PC-3 (cell line): ENCODE measurements around the gene STX1A. TPM values are rescaled to one million over a fixed set of nuclear protein-coding genes. Genes with fewer than 3 reads are reported as not detected.

ENCODE experiments used
- ATAC-seq: fragments of 200-7000 bp; cut with Tn5 transposase; 2 replicates; pipeline ENCODE4 v1.9.1; 2020; ENCODE audit warnings: mild to moderate bottlenecking, moderate library complexity
- BruUV-seq: library from RNA; stranded (reverse); fragments of 400-500 nt; replicated peaks from 2 replicates; lab custom pipeline; 2021; lab: Mats Ljungman, UMichigan
- CTCF ChIA-PET: fragments of 300-600 bp; sonication (Branson Sonifier 250); formaldehyde crosslinking; loops from one replicate; lab custom pipeline; 2022; ENCODE audit warnings: antibody characterized with exemption; lab: Charles Lee
- POLR2A ChIA-PET: fragments of 300-600 bp; sonication (Branson Sonifier 250); formaldehyde crosslinking; loops from one replicate; lab custom pipeline; 2022; ENCODE audit warnings: antibody characterized with exemption; ENCODE audit not compliant: unreplicated experiment; lab: Charles Lee
- DNase-seq: peaks from one replicate; pipeline ENCODE4 v3.0.0-alpha.2; 2015
- H2AFZ ChIP-seq: fragments of 300-600 bp; sonication (generic); 2 replicates; pipeline ENCODE4 v1.6.0; 2016; ENCODE audit warnings: antibody characterized with exemption, low read length
- H3F3A ChIP-seq: fragments of 300-600 bp; sonication (generic); one replicate; pipeline ENCODE4 v1.6.0; 2017; ENCODE audit warnings: antibody characterized with exemption, low read length, control low read depth, mild to moderate bottlenecking; ENCODE audit not compliant: unreplicated experiment
- H3K27ac ChIP-seq: fragments of 300-600 bp; sonication (generic); 2 replicates; pipeline ENCODE4 v1.5.1; 2016; ENCODE audit warnings: mild to moderate bottlenecking, low read length
- H3K27me3 ChIP-seq: fragments of 300-600 bp; sonication (generic); 2 replicates; pipeline ENCODE4 v1.6.1; 2016; ENCODE audit warnings: low read length, mixed read lengths
- H3K36me3 ChIP-seq: fragments of 300-600 bp; sonication (generic); 2 replicates; pipeline ENCODE4 v1.6.1; 2016; ENCODE audit warnings: low read depth, mixed run types, low read length, mixed read lengths
- H3K4me1 ChIP-seq: fragments of 300-600 bp; sonication (generic); 2 replicates; pipeline ENCODE4 v1.5.1; 2016; ENCODE audit warnings: low read length; ENCODE audit not compliant: insufficient read depth
- H3K4me2 ChIP-seq: fragments of 300-600 bp; sonication (generic); 2 replicates; pipeline ENCODE4 v1.6.0; 2016; ENCODE audit warnings: low read length
- H3K4me3 ChIP-seq: fragments of 300-600 bp; sonication (generic); 2 replicates; pipeline ENCODE4 v1.5.1; 2016; ENCODE audit warnings: mild to moderate bottlenecking, low read length, mixed read lengths
- H3K79me2 ChIP-seq: fragments of 300-600 bp; sonication (generic); 2 replicates; pipeline ENCODE4 v1.6.1; 2017; ENCODE audit warnings: low read length, mixed read lengths
- H3K9ac ChIP-seq: fragments of 300-600 bp; sonication (generic); 2 replicates; pipeline ENCODE4 v1.6.0; 2016; ENCODE audit warnings: mild to moderate bottlenecking, low read length
- H3K9me2 ChIP-seq: fragments of 300-600 bp; sonication (generic); replicated peaks from 2 replicates; pipeline ENCODE4 v1.6.1; 2016; ENCODE audit warnings: mixed run types, low read length, mixed read lengths
- H3K9me3 ChIP-seq: fragments of 300-600 bp; sonication (generic); 2 replicates; pipeline ENCODE4 v1.6.1; 2016; ENCODE audit warnings: low read length, mixed read lengths
- H4K20me1 ChIP-seq: fragments of 300-600 bp; sonication (generic); 2 replicates; pipeline ENCODE4 v1.6.1; 2016; ENCODE audit warnings: low read length, mixed read lengths
- EZH2 ChIP-seq: fragments of 300-600 bp; sonication (generic); IDR thresholded peaks from one replicate; pipeline ENCODE4 v1.6.1; 2017; ENCODE audit warnings: antibody characterized with exemption, mild to moderate bottlenecking, low read length; ENCODE audit not compliant: unreplicated experiment
- EZH2phosphoT487 ChIP-seq: fragments of 300-600 bp; sonication (generic); IDR thresholded peaks from 2 replicates; pipeline ENCODE4 v1.6.1; 2018; ENCODE audit warnings: mild to moderate bottlenecking, antibody characterized with exemption, low read length, borderline replicate concordance
- intact Hi-C: fragments of 100-400 bp; cut with micrococcal nuclease; formaldehyde crosslinking; loops from 2 replicates; pipeline ENCODE4 v1.9.0; 2023
- total RNA-seq: library from RNA; depleted of rRNA; stranded (reverse); fragments of >200 nt; gene quantifications from 2 replicates; pipeline ENCODE4 v1.2.3, GENCODE V29; 2014
- TF ChIP-seq, protein P1 (sequence below): fragments of 300-600 bp; sonication (generic); conservative IDR thresholded peaks from 2 replicates; pipeline ENCODE4 v1.5.1; 2017; ENCODE audit warnings: antibody characterized with exemption, low read depth, mild to moderate bottlenecking, low read length

Gene STX1A
- total RNA-seq, 1 experiment from 2014 or later, result 145 TPM

DNA sequence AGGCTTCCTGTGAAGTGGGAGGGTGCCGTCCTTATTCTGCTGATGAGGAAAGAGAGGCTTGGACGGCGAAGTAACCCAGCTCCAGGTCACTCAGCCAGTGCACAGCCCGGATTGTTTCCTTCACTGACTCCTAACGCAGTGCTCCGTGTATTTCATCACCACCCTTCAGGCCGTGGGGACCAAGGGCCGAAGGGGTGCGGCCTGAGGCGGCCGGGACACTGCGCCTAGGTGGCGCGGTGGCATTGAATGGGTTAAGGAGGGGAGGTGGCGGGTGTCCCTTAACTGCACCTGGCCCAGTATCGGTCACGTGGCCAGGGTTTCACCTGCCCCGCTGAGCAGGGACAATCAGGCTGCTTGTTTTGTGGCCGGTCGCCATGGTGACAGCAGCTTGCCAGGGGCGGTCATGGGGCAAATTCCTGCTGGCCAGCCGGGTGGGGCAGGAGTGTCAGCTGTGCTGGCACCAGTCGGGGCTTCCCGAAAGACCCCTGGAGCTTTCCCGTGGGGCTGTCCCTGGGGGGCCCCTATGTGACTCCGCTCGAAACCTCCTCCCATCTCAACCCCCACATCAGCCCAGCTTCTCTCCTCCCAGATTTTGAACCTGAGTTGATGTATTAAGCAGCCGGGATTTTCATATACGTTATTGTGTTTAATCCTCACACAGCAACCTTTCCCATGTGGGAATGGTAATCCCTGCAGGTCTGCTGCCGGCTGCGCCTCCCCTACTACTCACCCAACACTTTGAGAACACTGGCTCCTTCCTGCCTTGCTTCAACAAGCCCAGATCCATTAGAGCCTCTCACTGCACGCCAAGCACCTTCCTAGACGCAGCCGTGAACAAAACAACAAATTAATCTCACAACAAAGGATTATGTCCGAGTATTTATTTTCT, 23.5 kb upstream of the STX1A start:
- H2AFZ ChIP-seq, result no peak overlapping the region
- H3K4me3 ChIP-seq, result no peak overlapping the region
- H3K27ac ChIP-seq, result peak overlapping the region; percentile 59
- no peaks in the 10 kb centered on the region for H3K36me3 ChIP-seq
- ChIA-PET CTCF (no interaction called here), POLR2A (interaction anchor here (0.6 kb wide), 1 partner anchor 107 kb away, joined by 4 read pairs; no protein-coding TSS in a partner anchor)
- ATAC-seq (no peak), DNase-seq (peak; percentile 48)
- peaks cover 22% of the 10 kb centered on the region for H3K4me1 ChIP-seq
- TF ChIP-seq EZH2 (no peak), EZH2phosphoT487 (no peak)
- H3F3A ChIP-seq, result no peaks in the 10 kb centered on the region
- H3K9me3 ChIP-seq, result no peaks in the 10 kb centered on the region
- no peaks in the 10 kb centered on the region for H3K9me2 ChIP-seq
- intact Hi-C loops, result no loop called here
- no peaks in the 10 kb centered on the region for H3K27me3 ChIP-seq
- H3K9ac ChIP-seq, result peak overlapping the region; percentile 33
- no TSS peak for BruUV-seq
- peaks cover 10% of the 10 kb centered on the region for H3K79me2 ChIP-seq
- H3K4me2 ChIP-seq, result 0 out of 2 replicates have a peak overlapping the region, but pooled peaks have one; percentile 12
- no peaks in the 10 kb centered on the region for H4K20me1 ChIP-seq

DNA sequence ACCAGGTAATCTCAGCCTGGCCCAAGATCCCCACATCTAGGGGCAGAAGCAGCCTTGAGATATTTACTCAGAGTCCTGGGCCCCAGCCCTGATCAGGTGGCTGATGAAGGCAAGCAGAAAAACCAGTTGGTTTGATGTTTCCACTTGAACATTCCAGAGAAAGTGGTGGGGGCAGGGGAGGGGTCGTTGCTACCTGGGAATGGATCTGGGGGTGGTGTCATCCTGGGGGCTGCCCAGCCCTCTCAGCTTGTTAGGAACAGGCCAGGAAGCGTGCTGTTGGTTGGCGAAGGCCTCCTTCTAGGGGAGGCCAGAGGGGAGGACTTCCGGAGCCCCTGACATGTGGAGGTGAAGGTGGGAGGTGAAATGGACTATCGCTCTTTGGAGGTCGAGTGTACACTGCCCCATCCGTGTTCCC, 22.9 kb upstream of the STX1A start:
- H3K36me3 ChIP-seq, result peaks cover 2% of the 10 kb centered on the region; the same call in 1 of the 2 replicates
- no peak for DNase-seq
- no peak overlapping the region for H2AFZ ChIP-seq
- peaks cover 17% of the 10 kb centered on the region for H3K79me2 ChIP-seq
- no peaks in the 10 kb centered on the region for H3F3A ChIP-seq
- no peak for ATAC-seq
- peak overlapping the region; percentile 33 for H3K9ac ChIP-seq
- 0 out of 2 replicates have a peak overlapping the region, but pooled peaks have one; percentile 12 for H3K4me2 ChIP-seq
- H3K27me3 ChIP-seq, result no peaks in the 10 kb centered on the region
- no peak overlapping the region for H3K4me3 ChIP-seq
- ChIA-PET CTCF (no interaction called here), POLR2A (no interaction called here)
- peaks cover 6% of the 10 kb centered on the region; the same call in 1 of the 2 replicates for H4K20me1 ChIP-seq
- TF ChIP-seq EZH2 (no peak), EZH2phosphoT487 (no peak)
- TF ChIP-seq, protein P1, sequence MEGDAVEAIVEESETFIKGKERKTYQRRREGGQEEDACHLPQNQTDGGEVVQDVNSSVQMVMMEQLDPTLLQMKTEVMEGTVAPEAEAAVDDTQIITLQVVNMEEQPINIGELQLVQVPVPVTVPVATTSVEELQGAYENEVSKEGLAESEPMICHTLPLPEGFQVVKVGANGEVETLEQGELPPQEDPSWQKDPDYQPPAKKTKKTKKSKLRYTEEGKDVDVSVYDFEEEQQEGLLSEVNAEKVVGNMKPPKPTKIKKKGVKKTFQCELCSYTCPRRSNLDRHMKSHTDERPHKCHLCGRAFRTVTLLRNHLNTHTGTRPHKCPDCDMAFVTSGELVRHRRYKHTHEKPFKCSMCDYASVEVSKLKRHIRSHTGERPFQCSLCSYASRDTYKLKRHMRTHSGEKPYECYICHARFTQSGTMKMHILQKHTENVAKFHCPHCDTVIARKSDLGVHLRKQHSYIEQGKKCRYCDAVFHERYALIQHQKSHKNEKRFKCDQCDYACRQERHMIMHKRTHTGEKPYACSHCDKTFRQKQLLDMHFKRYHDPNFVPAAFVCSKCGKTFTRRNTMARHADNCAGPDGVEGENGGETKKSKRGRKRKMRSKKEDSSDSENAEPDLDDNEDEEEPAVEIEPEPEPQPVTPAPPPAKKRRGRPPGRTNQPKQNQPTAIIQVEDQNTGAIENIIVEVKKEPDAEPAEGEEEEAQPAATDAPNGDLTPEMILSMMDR, result no peak
- no peaks in the 10 kb centered on the region for H3K9me3 ChIP-seq
- intact Hi-C loops, result no loop called here
- no peaks in the 10 kb centered on the region for H3K9me2 ChIP-seq
- peaks cover 28% of the 10 kb centered on the region for H3K4me1 ChIP-seq
- no TSS peak for BruUV-seq
- peak overlapping the region; percentile 45 for H3K27ac ChIP-seq

DNA sequence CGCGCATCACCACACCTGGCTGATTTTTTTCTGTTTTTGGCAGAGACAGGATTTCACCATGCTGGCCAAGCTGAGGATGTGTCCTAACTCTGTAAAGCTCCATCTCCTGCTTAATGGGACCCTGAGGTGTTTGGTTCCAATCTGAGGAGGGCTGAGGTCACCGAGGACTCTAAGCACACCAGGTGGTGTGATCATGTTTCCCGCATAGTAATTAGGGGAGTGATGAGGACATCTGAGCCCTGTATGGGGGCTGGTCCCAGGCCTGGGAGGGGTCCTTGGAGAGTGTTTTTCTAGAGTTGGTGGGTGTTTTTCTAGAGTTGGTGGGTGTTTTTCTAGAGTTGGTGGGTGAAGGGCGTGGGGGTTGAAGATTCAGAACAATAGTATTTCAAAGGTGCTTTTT, 22.1 kb upstream of the STX1A start:
- Histone ChIP-seq H3K9me2 (no peaks in the 10 kb centered on the region), H3F3A (no peaks in the 10 kb centered on the region), H3K36me3 (peaks cover 7% of the 10 kb centered on the region; the same call in 1 of the 2 replicates), H3K4me2 (no peak overlapping the region), H4K20me1 (peaks cover 10% of the 10 kb centered on the region; the same call in 1 of the 2 replicates), H3K27me3 (no peaks in the 10 kb centered on the region), H3K79me2 (peaks cover 21% of the 10 kb centered on the region), H2AFZ (no peak overlapping the region), H3K4me1 (peaks cover 30% of the 10 kb centered on the region), H3K9ac (no peak overlapping the region), H3K27ac (no peak overlapping the region), H3K4me3 (no peak overlapping the region), H3K9me3 (no peaks in the 10 kb centered on the region)
- no peak for DNase-seq
- intact Hi-C loops, result no loop called here
- ChIA-PET POLR2A (no interaction called here), CTCF (no interaction called here)
- TF ChIP-seq, protein P1, result no peak
- TF ChIP-seq EZH2phosphoT487 (no peak), EZH2 (no peak)
- no peak for ATAC-seq
- BruUV-seq, result no TSS peak
